Right ventricle myocardium inferior (tissue), 1 donor: Measurements from ENCODE around the gene NINL. TPM values are rescaled to one million over a fixed set of nuclear protein-coding genes. Genes with fewer than 3 reads are reported as not detected.

Experiments
- ATAC-seq: fragments of 200-7000 bp; cut with Tn5 transposase; one replicate; pipeline ENCODE4 v1.9.1; 2020; ENCODE audit warnings: mild to moderate bottlenecking, moderate library complexity
- DNase-seq: peaks from one replicate; pipeline ENCODE4 v3.0.0; 2021; ENCODE audit errors: missing footprints
- intact Hi-C: fragments of 100-400 bp; cut with DNase I; formaldehyde crosslinking; loops from one replicate; pipeline ENCODE4 v1.11.0; 2022
- total RNA-seq: library from RNA; stranded (reverse); fragmentation: NEBNext Ultra II Directional; extraction: Animal tissue kit (Norgen Biotek cat#: 25700); gene quantifications from one replicate; pipeline ENCODE4 v1.2.1, GENCODE V29; 2021
- donor health status: DM: no; HTN: yes; CAD: no; lungs with severe emphysema.

NINL gene
- total RNA-seq, 1 donor from 2014 or later: 7.8 TPM

DNA sequence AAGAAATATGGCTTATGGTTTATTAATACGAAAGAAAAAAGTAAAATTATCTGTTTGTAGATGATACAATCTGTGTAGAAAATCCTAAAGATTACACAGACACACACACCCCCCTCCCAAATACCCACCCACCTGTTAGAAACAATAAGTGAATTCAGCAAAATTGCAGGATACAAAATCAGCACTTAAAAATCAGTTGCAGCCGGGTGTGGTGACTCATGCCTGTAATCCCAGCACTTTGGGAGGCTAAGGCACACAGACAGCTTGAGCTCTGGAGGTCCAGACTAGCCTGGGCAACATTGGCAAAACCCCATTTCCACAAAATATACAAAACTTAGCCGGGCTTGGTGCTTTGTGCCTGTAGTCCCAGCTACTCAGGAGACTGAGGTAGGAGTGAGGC lies 42.3 kb downstream of the NINL start:
- intact Hi-C loops: loop anchor here (5.0 to 10.0 kb wide), 2 partner anchors 58 to 79 kb away; partner anchors contain the start of gene NANP
- no peak for ATAC-seq

DNA sequence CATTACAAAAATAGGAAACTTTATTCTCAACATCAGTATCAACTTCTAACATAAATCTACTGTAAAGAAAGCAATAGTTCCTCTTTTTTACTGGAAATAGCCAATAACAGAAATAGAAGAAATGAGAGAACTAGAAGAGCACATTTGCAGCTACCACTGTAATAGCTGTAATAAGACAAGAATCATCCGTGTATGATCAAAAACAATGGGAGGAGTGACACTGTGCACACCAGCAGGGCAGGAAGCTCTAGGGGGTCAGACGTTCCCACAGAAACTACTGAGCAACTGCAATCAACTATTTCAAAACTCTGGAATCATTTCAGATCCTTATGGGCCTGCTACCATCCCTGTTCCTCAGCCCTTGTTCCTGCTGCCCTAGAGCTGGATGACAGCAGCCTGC lies 43.7 kb downstream of the NINL start:
- intact Hi-C loops: loop anchor here (5.0 to 10.0 kb wide), 2 partner anchors 57 to 81 kb away; partner anchors contain the start of gene NANP
- DNase-seq (no peak), ATAC-seq (no peak)

More for the DNA sequence above, 42.3 kb downstream of the NINL start:
- DNase-seq: no peak

- intact Hi-C loops: loop anchor here (5.0 to 10.0 kb wide), 2 partner anchors 55 to 82 kb away; partner anchors contain the start of gene NANP
- peak; percentile 62 for ATAC-seq
- DNase-seq: no peak
Measured at GRCh38 chr20:25539742-25540672, 45.3 kb downstream of the NINL start.

- ATAC-seq: peak; percentile 61
- intact Hi-C loops: no loop called here
- DNase-seq: peak; percentile 58
Measured at GRCh38 chr20:25538838-25539665, 46.3 kb downstream of the NINL start.

GRCh38 chr20:25537890-25538289 lies 47.4 kb downstream of the NINL start:
- DNase-seq (no peak), ATAC-seq (no peak)
- intact Hi-C loops: no loop called here

GRCh38 chr20:25535762-25536161 lies 49.6 kb downstream of the NINL start:
- DNase-seq: no peak
- ATAC-seq: no peak
- intact Hi-C loops: no loop called here

DNA sequence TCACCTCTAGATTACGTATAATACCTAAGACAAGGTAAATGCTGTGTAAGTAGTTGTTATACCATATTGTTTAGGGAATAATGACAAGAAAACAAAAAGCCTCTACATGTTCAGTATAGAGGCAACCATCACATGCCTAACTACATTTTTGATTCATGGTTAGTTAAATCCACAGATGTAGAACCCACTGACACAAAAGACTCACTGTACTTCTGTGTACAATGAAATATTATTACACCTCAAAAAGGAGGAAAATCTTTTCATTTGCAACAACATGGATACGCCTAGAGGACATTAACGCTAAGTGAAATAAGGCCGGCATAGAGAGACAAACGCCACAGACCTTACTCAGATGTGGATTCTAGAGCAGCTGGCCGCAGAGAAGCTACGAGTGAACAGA lies 50.5 kb downstream of the NINL start:
- DNase-seq: no peak
- ATAC-seq: no peak
- intact Hi-C loops: no loop called here

DNA sequence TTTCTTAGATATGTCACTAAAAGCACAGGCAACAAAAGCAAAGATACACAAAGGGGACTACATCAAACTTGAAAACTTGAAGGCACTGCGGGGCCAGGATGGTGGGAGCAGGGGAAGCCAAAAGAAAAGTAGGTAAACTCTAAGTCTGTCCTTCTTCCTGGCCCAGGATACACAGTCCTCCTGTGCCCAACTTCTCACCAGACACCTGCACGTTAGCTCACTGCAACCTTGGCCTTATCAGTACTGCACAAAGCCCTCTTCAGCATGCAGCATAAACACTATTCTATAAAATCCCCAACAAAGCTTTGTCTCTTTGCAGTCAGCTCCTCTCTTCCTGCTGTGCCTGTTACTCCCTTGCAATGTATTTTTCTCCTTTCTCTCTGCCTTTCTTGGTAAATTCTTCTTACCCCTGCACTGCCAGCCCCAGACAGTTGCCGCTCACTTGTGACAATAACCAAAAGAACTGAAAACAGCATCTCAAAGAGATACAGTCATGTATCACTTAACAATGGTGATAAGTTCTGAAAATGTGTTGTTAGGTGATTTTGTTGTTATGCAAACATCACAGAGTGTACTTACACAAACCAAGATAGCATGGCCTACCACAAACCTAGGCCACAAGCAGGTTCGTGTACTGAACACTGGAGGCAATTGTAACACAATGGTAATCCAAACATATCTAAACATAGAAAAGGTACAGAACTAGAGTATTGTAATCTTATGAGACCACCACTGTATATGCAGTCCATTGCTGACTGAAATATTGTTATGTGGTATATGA lies 51.2 kb downstream of the NINL start:
- peak; percentile 49 for ATAC-seq
- DNase-seq: no peak
- intact Hi-C loops: no loop called here

GRCh38 chr20:25532971-25533391 lies 52.4 kb downstream of the NINL start:
- ATAC-seq: peak; percentile 23
- no peak for DNase-seq
- intact Hi-C loops: no loop called here

- intact Hi-C loops: no loop called here
- ATAC-seq (no peak), DNase-seq (no peak)
Measured at GRCh38 chr20:25532015-25532751, 53.1 kb downstream of the NINL start.

DNA sequence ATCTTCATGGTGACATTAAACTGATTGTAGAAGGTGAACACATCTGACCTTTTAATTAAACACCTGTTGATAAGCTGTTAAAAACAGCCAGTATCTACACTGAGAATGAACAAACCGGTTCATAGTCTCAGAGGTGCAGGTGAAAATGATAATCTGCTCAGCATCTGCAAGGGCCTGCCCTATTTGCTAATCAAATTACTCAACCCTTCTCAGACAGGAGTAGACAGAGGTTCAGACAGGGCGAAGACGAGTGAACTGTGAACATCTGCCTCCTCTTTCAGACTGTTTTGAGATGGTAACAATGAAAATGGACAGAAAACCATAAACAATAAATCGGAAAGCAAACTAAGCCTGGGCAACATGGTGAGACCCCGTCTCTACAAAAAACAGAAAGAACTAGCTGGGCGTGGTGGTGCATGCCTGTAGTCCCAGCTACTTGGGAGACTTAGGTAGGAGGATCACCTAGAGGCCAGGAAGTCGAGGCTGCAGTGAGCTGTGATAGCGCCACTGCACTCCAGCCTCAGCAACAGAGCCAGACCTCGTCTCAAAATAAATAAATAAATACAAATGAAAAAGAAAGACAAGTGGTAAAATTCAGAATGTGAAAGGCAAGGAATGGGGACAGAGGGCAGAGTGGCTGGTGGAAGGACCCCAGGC lies 55.9 kb downstream of the NINL start:
- DNase-seq (no peak), ATAC-seq (no peak)
- intact Hi-C loops: no loop called here

DNA sequence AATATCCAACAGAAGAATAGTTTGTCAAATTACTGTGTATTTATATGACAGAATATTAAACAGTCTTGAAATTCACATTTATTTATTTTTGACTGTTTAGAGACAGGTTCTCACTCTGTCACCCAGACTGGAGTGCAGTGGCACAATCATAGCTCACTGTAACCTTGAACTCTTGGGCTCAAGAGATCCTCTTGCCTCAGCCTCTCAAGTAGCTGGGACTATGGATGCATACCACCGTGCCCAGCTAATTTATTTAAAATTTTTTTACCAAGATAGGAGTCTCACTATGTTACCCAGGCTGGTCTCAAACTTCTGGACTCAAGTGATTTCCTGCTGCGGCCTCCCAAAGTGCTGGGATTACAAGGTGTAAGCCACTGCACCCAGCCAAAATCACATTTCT lies 57.4 kb downstream of the NINL start:
- ATAC-seq: no peak
- DNase-seq: no peak
- intact Hi-C loops: no loop called here

DNA sequence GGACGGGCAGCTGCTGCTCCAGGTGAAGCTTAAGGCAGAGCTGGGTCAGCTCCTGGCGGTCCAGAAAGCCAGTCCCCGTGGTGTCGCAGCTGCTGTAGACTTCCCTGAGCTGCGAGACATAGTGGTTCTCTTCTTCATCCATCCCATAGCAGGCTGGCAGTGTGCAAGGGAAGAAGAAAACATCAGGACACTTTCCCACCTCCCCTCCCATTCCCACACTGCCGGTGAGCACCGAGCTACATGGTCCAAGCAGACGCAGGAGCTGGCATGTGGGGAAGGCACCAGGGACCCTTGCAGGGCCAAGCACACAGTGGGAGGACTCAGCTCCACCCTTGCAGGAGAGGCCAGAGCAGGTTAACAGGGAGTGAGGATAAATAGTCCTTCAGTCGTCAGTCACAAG lies 58.9 kb downstream of the NINL start:
- DNase-seq (no peak), ATAC-seq (no peak)
- intact Hi-C loops: no loop called here

- intact Hi-C loops: no loop called here
- DNase-seq: no peak
- no peak for ATAC-seq
Measured at GRCh38 chr20:25525867-25526266, 59.5 kb downstream of the NINL start.

GRCh38 chr20:25525295-25525694 lies 60.0 kb downstream of the NINL start:
- intact Hi-C loops: no loop called here
- no peak for ATAC-seq
- DNase-seq: no peak

DNA sequence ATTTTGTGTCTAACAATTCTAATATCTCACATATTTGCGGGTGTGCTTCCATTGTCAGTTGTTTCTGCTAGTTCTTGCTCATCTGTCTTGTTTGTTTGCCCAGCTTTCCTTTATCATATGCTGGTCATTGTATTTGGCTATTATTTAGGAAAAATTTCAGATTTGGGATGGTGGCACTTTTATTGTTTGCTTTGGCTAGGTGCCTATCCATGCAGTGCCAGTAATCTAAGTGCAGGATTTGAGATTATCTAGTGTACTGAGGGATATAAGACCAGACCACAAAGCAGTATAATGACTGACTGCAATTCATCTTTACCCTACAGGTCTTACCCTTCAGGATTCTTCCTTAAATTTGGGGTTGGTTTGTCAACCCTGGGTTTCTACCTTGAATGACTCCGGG lies 63.9 kb downstream of the NINL start:
- ATAC-seq: no peak
- intact Hi-C loops: no loop called here

DNA sequence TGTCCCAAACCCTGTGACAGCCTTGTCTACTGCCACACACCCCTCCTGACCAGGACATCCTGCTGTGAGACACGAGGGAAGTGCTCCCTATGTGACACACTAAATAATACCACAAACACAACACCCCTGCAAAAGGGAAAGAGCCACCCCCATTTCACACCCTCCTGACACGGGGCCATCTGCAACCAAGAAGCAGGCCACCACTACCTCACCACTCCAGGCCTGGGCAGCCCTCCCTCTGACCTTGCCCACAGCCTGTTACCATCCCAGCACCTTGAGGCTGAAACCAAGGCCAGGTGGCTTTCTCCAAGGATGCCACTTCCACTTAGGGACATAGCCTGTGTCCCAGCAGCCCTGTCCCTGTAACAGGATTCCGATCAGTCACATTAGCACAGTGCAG lies 68.2 kb downstream of the NINL start:
- intact Hi-C loops: no loop called here
- ATAC-seq (no peak), DNase-seq (no peak)

More for the DNA sequence above, 63.9 kb downstream of the NINL start:
- DNase-seq: no peak
